NCI-H2196 treated with DMSO at 0.1 percent for 48 hours (cell line): ENCODE measurements around the gene CKM.
"Not testable (repeated sequence)": the region's sequence is repeated elsewhere in the genome, so short reads cannot be mapped to it uniquely, and the experiment has no call there.

ENCODE experiments used
- DNase-seq: peaks from one replicate; lab custom pipeline; 2025; ENCODE audit not compliant: unreplicated experiment; lab: John Stamatoyannopoulos, UW

Gene CKM

GRCh38 chr19:45294291-45295029 lies 28.2 kb downstream of the CKM start:
- no peak for DNase-seq

GRCh38 chr19:45293682-45294081 lies 29.0 kb downstream of the CKM start:
- no peak for DNase-seq

- no peak for DNase-seq
Observed at GRCh38 chr19:45291834-45292233, 30.8 kb downstream of the CKM start.

- no peak for DNase-seq
Observed at GRCh38 chr19:45290381-45290931, 32.2 kb downstream of the CKM start.

- no peak for DNase-seq
Observed at GRCh38 chr19:45283443-45284033, 39.1 kb downstream of the CKM start.

GRCh38 chr19:45280471-45280961 lies 42.2 kb downstream of the CKM start:
- DNase-seq: no peak

GRCh38 chr19:45279587-45280192 lies 43.0 kb downstream of the CKM start:
- no peak for DNase-seq

GRCh38 chr19:45278087-45278486 lies 44.6 kb downstream of the CKM start:
- DNase-seq: no peak

- no peak for DNase-seq
Observed at GRCh38 chr19:45276284-45276687, 46.4 kb downstream of the CKM start.

GRCh38 chr19:45275370-45275971 lies 47.2 kb downstream of the CKM start:
- no peak for DNase-seq

- no peak for DNase-seq
Observed at GRCh38 chr19:45273521-45273855, 49.2 kb downstream of the CKM start.

GRCh38 chr19:45271735-45272108 lies 51.0 kb downstream of the CKM start:
- DNase-seq: no peak

GRCh38 chr19:45271098-45271734 lies 51.5 kb downstream of the CKM start:
- no peak for DNase-seq

GRCh38 chr19:45269939-45270338 lies 52.7 kb downstream of the CKM start:
- not testable (repeated sequence) for DNase-seq

GRCh38 chr19:45267296-45267695 lies 55.4 kb downstream of the CKM start:
- DNase-seq: no peak

GRCh38 chr19:45265375-45265774 lies 57.3 kb downstream of the CKM start:
- DNase-seq: no peak

- DNase-seq: no peak
Observed at GRCh38 chr19:45264781-45265317, 57.8 kb downstream of the CKM start.

GRCh38 chr19:45263013-45263412 lies 59.7 kb downstream of the CKM start:
- DNase-seq: no peak

GRCh38 chr19:45262570-45262969 lies 60.1 kb downstream of the CKM start:
- DNase-seq: no peak

- no peak for DNase-seq
Observed at GRCh38 chr19:45258862-45259261, 63.8 kb downstream of the CKM start.

GRCh38 chr19:45256836-45257235 lies 65.8 kb downstream of the CKM start:
- DNase-seq: no peak
